LNCaP clone FGC (cell line): ENCODE measurements around the gene DDX4.
"Not testable (repeated sequence)": the region's sequence is repeated elsewhere in the genome, so short reads cannot be mapped to it uniquely, and the experiment has no call there.

ENCODE experiments used
- DNase-seq: peaks from one replicate; pipeline ENCODE4 v3.0.0-alpha.2; 2011; ENCODE audit warnings: low read depth
- H3K4me3 ChIP-seq: 2 replicates; pipeline ENCODE4 v1.5.1; 2011; ENCODE audit warnings: mild to moderate bottlenecking, low read depth, low read length, control low read depth
- CTCF ChIP-seq: IDR thresholded peaks from 2 replicates; pipeline ENCODE4 v1.5.1; 2012; ENCODE audit warnings: mild to moderate bottlenecking; ENCODE audit not compliant: control insufficient read depth, insufficient read depth; ENCODE audit errors: extremely low read depth

The DDX4 gene

GRCh38 chr5:55712023-55712859, 25.6 kb upstream of the DDX4 start, which contains the start of gene SLC38A9:
TSS of gene SLC38A9 (minus strand) at chr5:55712324. CDS start at chr5:55697958, 14,366 bp downstream.
- DNase-seq = peak; percentile 89
- TF ChIP-seq CTCF = no peak
- H3K4me3 ChIP-seq = peak within 1 kb of the TSS; percentile 77

- no peak for TF ChIP-seq CTCF
- no peak overlapping the region for H3K4me3 ChIP-seq
- no peak for DNase-seq
Observed at GRCh38 chr5:55713871-55714270, 24.0 kb upstream of the DDX4 start.

GRCh38 chr5:55714339-55714738, 23.5 kb upstream of the DDX4 start:
- DNase-seq = peak; percentile 39
- peak overlapping the region; percentile 1; the same call in 1 of the 2 replicates for H3K4me3 ChIP-seq
- TF ChIP-seq CTCF = peak; percentile 42

GRCh38 chr5:55714749-55715148, 23.1 kb upstream of the DDX4 start:
- DNase-seq = peak; percentile 72
- no peak for TF ChIP-seq CTCF
- peak overlapping the region; percentile 1; the same call in 1 of the 2 replicates for H3K4me3 ChIP-seq

GRCh38 chr5:55715519-55716078, 22.3 kb upstream of the DDX4 start:
- no peak for DNase-seq
- no peak for TF ChIP-seq CTCF
- H3K4me3 ChIP-seq = no peak overlapping the region

- DNase-seq = not testable (repeated sequence)
Observed at GRCh38 chr5:55719026-55719425, 18.8 kb upstream of the DDX4 start.

GRCh38 chr5:55720188-55720703, 17.6 kb upstream of the DDX4 start:
- H3K4me3 ChIP-seq = no peak overlapping the region
- no peak for TF ChIP-seq CTCF
- DNase-seq = no peak

More at GRCh38 chr5:55719026-55719425, 18.8 kb upstream of the DDX4 start:
- not testable (repeated sequence) for H3K4me3 ChIP-seq
